ENCODE measurements around the gene TTLL3.

Gene TTLL3

DNA sequence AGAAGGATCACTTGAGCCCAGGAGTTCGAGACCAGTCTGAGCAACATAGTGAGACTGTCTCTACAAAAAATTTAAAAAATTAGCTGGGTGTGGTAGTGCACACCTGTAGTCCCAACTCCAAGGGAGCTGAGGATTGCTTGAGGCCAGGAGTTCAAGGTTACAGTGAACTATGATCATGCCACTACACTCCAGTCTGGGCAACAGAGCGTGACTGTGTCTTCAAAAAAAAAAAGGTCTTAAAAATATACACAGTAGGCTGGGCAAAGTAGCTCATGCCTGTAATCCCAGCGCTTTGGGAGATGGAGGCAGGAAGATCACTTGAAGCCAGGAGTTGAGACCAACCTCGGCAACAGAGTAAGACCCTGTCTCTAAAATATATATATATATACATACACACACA, 29.2 kb upstream of the TTLL3 start:
- no peak overlapping the region for H3K27ac ChIP-seq (ENCODE audit: insufficient read depth, low read length, poor library complexity, severe bottlenecking)
- H3K9me3 ChIP-seq (ENCODE audit: control insufficient read depth, low read length) = no peaks in the 10 kb centered on the region
- peaks cover 25% of the 10 kb centered on the region for H3K36me3 ChIP-seq (ENCODE audit: control insufficient read depth, insufficient read depth, low read length)
- H3K4me3 ChIP-seq (ENCODE audit: insufficient read depth, low read depth, low read length, poor library complexity, severe bottlenecking) = no peak overlapping the region
- H3K4me1 ChIP-seq (ENCODE audit: control insufficient read depth, insufficient read depth, low read length, poor library complexity, severe bottlenecking) = peaks cover 25% of the 10 kb centered on the region
- DNase-seq = no peak
- H3K27me3 ChIP-seq (replicated peaks; ENCODE audit: control insufficient read depth, insufficient read depth, low read length, poor library complexity, severe bottlenecking) = no peaks in the 10 kb centered on the region

DNA sequence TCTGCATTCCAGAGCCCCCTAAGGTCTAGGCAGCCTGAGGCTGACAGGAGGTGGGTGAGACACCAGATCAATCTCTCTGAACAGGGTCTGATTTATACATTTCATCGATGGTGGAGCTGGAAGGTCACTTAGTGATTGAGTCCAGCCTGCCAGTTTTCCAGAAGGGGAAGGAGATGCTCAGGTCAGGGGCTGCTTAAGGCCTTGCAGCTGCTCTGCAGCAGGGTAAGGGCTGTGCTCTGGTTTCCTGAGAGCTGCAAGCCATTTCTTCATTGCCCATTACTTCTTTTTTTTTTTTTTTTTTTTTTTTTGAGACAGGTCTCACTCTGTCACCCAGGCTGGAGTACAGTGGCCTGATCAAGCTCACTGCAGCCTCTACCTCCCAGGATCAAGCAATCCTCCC, 28.5 kb upstream of the TTLL3 start:
- H3K9me3 ChIP-seq (ENCODE audit: control insufficient read depth, low read length) = no peaks in the 10 kb centered on the region
- no peak overlapping the region for H3K27ac ChIP-seq (ENCODE audit: insufficient read depth, low read length, poor library complexity, severe bottlenecking)
- no peak overlapping the region for H3K4me3 ChIP-seq (ENCODE audit: insufficient read depth, low read depth, low read length, poor library complexity, severe bottlenecking)
- peaks cover 31% of the 10 kb centered on the region for H3K36me3 ChIP-seq (ENCODE audit: control insufficient read depth, insufficient read depth, low read length)
- H3K4me1 ChIP-seq (ENCODE audit: control insufficient read depth, insufficient read depth, low read length, poor library complexity, severe bottlenecking) = peaks cover 25% of the 10 kb centered on the region
- H3K27me3 ChIP-seq (replicated peaks; ENCODE audit: control insufficient read depth, insufficient read depth, low read length, poor library complexity, severe bottlenecking) = no peaks in the 10 kb centered on the region
- DNase-seq = no peak

DNA sequence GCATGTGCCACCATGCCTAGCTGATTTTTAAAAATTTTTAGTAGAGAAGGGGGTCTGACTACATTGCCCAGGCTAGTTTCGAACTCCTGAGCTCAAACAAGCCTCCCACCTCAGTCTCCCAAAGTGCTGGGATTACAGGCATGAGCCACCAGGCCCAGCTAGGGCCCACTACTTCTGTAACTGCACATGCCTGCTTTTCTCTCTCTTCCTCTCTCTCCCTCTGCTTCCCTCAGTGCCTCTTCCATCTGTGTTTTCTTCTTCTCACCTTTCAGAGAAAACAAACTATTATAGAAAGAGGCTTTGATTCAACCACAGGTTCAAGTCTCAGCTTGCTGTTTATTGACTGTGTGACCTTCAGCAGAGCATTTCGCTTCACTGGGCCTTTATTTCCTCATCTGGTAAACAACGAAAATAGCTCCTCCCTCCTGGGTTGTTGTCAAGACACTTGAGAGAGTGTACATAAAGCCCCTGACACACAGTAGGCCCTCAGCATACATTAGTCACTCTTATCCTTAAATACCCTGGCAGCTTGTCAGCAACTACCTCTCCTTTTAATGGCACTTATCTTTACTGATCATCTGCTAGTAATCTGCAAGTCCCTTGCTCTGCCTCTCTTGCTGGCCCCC, 28.0 kb upstream of the TTLL3 start:
- H3K4me3 ChIP-seq (ENCODE audit: insufficient read depth, low read depth, low read length, poor library complexity, severe bottlenecking) = no peak overlapping the region

DNA sequence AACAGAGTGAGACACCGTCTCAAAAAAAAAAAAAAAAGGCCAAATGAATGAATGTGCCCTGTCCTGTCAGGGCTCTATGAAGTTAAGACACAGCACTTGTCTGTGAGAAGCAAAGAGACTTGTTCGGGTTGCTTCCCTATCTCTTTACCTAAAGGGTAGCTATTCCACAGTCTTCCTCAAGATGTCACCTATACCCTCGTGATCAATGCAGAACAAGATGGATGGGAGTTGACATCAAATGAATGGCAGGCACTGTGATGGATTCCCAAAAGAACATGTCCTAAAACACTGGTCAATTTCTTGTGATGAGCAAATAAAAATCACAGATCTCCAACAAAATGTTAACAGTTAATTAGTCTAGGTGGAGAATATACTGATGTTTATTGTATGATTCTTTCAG, 27.3 kb upstream of the TTLL3 start:
- Histone ChIP-seq H3K4me3 (ENCODE audit: insufficient read depth, low read depth, low read length, poor library complexity, severe bottlenecking) (no peak overlapping the region), H3K9me3 (ENCODE audit: control insufficient read depth, low read length) (no peaks in the 10 kb centered on the region), H3K27me3 (replicated peaks; ENCODE audit: control insufficient read depth, insufficient read depth, low read length, poor library complexity, severe bottlenecking) (no peaks in the 10 kb centered on the region), H3K27ac (ENCODE audit: insufficient read depth, low read length, poor library complexity, severe bottlenecking) (no peak overlapping the region), H3K36me3 (ENCODE audit: control insufficient read depth, insufficient read depth, low read length) (peaks cover 35% of the 10 kb centered on the region), H3K4me1 (ENCODE audit: control insufficient read depth, insufficient read depth, low read length, poor library complexity, severe bottlenecking) (peaks cover 25% of the 10 kb centered on the region)
- DNase-seq = no peak

More for the DNA sequence above, 28.0 kb upstream of the TTLL3 start:
- Histone ChIP-seq H3K9me3 (ENCODE audit: control insufficient read depth, low read length) (no peaks in the 10 kb centered on the region), H3K36me3 (ENCODE audit: control insufficient read depth, insufficient read depth, low read length) (peaks cover 35% of the 10 kb centered on the region), H3K4me1 (ENCODE audit: control insufficient read depth, insufficient read depth, low read length, poor library complexity, severe bottlenecking) (peaks cover 25% of the 10 kb centered on the region), H3K27ac (ENCODE audit: insufficient read depth, low read length, poor library complexity, severe bottlenecking) (no peak overlapping the region), H3K27me3 (replicated peaks; ENCODE audit: control insufficient read depth, insufficient read depth, low read length, poor library complexity, severe bottlenecking) (no peaks in the 10 kb centered on the region)
- no peak for DNase-seq

DNA sequence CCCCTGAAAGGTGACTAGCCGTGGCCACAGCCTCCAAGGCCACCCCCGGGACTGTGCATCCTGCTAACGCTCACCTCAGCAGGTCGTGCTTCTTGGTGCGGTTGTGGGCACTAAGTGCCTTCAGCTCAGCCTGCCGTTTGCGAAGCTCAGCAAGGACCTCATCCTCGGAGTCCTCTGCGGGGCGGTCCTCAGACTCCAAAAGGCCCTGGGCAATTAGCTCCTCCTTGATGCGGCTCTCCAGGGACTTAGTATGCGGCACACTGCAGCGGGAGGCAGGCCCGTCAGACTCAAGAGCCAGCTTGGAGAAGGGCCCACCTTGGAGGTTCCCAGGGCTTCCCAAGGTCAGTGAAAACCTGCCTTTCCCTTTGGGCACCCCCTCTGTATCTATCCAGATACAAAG, 26.1 kb upstream of the TTLL3 start:
- no peak overlapping the region for H3K27ac ChIP-seq (ENCODE audit: insufficient read depth, low read length, poor library complexity, severe bottlenecking)
- H3K27me3 ChIP-seq (replicated peaks; ENCODE audit: control insufficient read depth, insufficient read depth, low read length, poor library complexity, severe bottlenecking) = no peaks in the 10 kb centered on the region
- H3K9me3 ChIP-seq (ENCODE audit: control insufficient read depth, low read length) = no peaks in the 10 kb centered on the region
- peaks cover 24% of the 10 kb centered on the region for H3K4me1 ChIP-seq (ENCODE audit: control insufficient read depth, insufficient read depth, low read length, poor library complexity, severe bottlenecking)
- H3K4me3 ChIP-seq (ENCODE audit: insufficient read depth, low read depth, low read length, poor library complexity, severe bottlenecking) = no peak overlapping the region
- DNase-seq = no peak
- H3K36me3 ChIP-seq (ENCODE audit: control insufficient read depth, insufficient read depth, low read length) = peaks cover 36% of the 10 kb centered on the region

DNA sequence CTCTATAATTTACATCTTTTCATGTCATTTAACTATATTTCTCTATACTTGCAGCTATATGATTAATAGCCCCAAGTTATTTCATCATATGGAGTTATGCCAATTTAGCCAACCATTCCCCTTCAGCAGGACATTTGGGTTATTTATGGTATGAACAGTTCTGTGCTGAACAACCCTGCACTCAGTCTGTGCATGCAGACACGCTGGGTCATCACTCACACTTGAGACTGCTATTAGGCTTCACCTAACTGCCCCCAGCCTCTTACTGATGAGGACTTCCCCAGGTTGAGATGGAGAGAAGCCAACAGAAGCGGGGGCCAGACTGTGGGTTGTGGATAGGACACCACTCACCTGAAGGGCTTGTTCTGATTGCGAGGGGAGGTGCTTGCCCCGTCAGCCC, 25.1 kb upstream of the TTLL3 start:
- H3K9me3 ChIP-seq (ENCODE audit: control insufficient read depth, low read length) = no peaks in the 10 kb centered on the region
- DNase-seq = no peak
- no peak overlapping the region for H3K4me3 ChIP-seq (ENCODE audit: insufficient read depth, low read depth, low read length, poor library complexity, severe bottlenecking)
- H3K4me1 ChIP-seq (ENCODE audit: control insufficient read depth, insufficient read depth, low read length, poor library complexity, severe bottlenecking) = peaks cover 14% of the 10 kb centered on the region
- peaks cover 45% of the 10 kb centered on the region for H3K36me3 ChIP-seq (ENCODE audit: control insufficient read depth, insufficient read depth, low read length)
- no peak overlapping the region for H3K27ac ChIP-seq (ENCODE audit: insufficient read depth, low read length, poor library complexity, severe bottlenecking)
- H3K27me3 ChIP-seq (replicated peaks; ENCODE audit: control insufficient read depth, insufficient read depth, low read length, poor library complexity, severe bottlenecking) = no peaks in the 10 kb centered on the region

DNA sequence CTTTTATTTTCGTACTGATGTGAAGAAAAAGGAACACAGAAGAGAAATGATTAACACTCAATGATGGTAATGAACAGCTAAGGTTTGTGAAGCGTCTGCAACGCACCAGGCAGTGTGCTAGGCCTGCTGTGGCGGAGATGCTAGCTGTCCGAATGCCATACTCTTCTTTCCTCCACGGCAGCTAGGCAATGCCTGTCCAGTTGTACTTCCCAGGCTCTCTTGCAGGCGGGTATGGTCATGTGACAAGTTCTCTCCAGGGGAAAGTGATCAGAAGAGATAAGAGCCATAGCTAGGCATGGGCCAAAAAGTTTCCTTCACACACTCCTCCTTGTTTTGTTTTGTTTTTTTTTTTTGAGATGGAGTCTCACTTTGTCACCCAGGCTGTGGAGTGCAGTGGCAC, 24.5 kb upstream of the TTLL3 start:
- peaks cover 45% of the 10 kb centered on the region for H3K36me3 ChIP-seq (ENCODE audit: control insufficient read depth, insufficient read depth, low read length)
- no peak for DNase-seq
- H3K27ac ChIP-seq (ENCODE audit: insufficient read depth, low read length, poor library complexity, severe bottlenecking) = no peak overlapping the region
- no peak overlapping the region for H3K4me3 ChIP-seq (ENCODE audit: insufficient read depth, low read depth, low read length, poor library complexity, severe bottlenecking)
- no peaks in the 10 kb centered on the region for H3K27me3 ChIP-seq (replicated peaks; ENCODE audit: control insufficient read depth, insufficient read depth, low read length, poor library complexity, severe bottlenecking)
- no peaks in the 10 kb centered on the region for H3K9me3 ChIP-seq (ENCODE audit: control insufficient read depth, low read length)
- peaks cover 7% of the 10 kb centered on the region for H3K4me1 ChIP-seq (ENCODE audit: control insufficient read depth, insufficient read depth, low read length, poor library complexity, severe bottlenecking)

DNA sequence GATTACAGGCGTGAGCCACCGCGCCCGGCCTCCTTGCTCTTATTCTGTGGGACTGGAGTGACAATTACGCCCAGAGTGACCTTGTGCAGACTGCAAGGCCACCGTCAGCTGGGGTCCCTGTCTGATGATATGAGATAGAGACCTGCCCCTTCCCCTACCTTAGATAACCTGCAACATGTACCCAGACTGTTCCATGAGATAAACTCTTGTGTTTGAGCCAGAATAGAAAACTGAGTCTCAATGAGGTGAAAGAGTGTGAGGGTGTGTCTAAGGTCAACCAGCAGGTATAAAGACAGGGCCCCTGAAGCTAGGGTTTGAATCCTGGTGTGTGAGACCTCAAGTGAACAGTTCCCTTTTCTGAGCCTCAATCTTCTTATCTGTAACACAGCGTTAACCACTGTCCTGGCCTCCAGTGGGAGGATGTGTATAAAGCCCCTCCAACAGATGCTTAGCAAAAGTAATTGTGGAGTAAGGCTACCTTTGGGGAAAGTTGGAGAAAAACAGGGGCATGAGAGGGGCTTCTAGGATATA, 23.8 kb upstream of the TTLL3 start:
- no peak overlapping the region for H3K4me3 ChIP-seq (ENCODE audit: insufficient read depth, low read depth, low read length, poor library complexity, severe bottlenecking)
- DNase-seq = no peak
- peaks cover 6% of the 10 kb centered on the region for H3K4me1 ChIP-seq (ENCODE audit: control insufficient read depth, insufficient read depth, low read length, poor library complexity, severe bottlenecking)
- no peaks in the 10 kb centered on the region for H3K9me3 ChIP-seq (ENCODE audit: control insufficient read depth, low read length)
- peaks cover 45% of the 10 kb centered on the region for H3K36me3 ChIP-seq (ENCODE audit: control insufficient read depth, insufficient read depth, low read length)
- no peaks in the 10 kb centered on the region for H3K27me3 ChIP-seq (replicated peaks; ENCODE audit: control insufficient read depth, insufficient read depth, low read length, poor library complexity, severe bottlenecking)
- H3K27ac ChIP-seq (ENCODE audit: insufficient read depth, low read length, poor library complexity, severe bottlenecking) = no peak overlapping the region

DNA sequence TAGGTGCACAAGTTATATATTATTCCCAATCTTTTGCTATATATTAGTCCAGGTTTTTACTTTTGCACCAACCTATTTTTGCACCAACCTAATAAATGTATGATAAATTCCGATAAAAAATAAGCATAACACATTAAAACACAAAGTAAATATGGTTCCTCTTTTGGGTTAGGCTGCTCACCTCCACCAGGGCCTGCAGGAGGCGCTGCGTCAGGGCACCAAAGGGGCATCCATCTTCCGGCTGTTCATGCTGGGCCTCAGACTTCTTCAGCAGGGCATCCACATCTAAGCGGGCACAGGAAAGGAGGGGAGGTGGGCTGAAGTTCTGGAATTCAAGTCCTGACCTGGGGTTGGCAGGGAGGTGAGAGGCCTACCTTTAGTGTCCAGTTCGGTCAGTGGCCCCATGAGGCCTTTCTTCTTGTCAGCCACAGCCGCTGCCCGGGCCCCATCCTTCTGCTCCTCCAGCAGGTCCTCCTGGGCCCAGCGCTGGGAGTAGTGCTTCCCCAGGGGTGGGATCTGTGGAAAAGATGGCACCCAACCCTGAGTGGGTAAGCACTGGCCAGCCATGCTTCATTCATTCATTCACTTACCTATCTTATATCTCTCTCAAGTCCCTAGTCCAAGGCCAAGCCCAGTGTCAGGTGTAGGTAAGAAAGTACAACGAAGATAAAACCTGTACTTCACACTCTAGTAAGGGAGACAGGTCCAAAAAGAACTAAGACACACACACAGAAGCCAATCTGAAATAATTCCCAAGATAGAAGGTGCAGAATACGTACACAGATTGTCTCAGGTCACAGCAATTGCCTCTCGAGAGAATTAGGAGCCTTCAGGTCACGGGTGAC, 23.0 kb upstream of the TTLL3 start:
- no peaks in the 10 kb centered on the region for H3K9me3 ChIP-seq (ENCODE audit: control insufficient read depth, low read length)
- H3K27me3 ChIP-seq (replicated peaks; ENCODE audit: control insufficient read depth, insufficient read depth, low read length, poor library complexity, severe bottlenecking) = no peaks in the 10 kb centered on the region
- no peak overlapping the region for H3K4me3 ChIP-seq (ENCODE audit: insufficient read depth, low read depth, low read length, poor library complexity, severe bottlenecking)
- H3K4me1 ChIP-seq (ENCODE audit: control insufficient read depth, insufficient read depth, low read length, poor library complexity, severe bottlenecking) = peaks cover 11% of the 10 kb centered on the region
- DNase-seq = no peak
- no peak overlapping the region for H3K27ac ChIP-seq (ENCODE audit: insufficient read depth, low read length, poor library complexity, severe bottlenecking)
- H3K36me3 ChIP-seq (ENCODE audit: control insufficient read depth, insufficient read depth, low read length) = peaks cover 38% of the 10 kb centered on the region

DNA sequence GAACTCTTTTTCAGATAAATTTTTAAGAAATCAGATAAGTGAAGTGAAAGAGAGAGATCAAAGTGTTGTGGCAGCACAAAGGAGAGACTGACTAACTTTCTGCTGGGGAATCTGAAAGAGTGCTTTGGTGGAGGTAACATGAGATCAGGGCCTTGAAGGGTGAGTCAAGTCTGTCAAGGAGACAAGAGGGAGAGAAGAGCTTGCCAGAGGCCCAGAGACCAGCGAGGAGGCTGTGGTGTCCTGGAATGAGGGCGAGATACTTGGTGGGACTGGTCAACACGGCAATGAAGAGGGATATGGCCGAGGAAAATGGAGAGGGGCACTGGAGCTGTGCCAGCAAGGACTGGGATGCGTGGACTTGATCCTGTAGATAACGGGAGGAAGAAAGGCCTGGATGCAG, 22.3 kb upstream of the TTLL3 start:
- peaks cover 15% of the 10 kb centered on the region for H3K4me1 ChIP-seq (ENCODE audit: control insufficient read depth, insufficient read depth, low read length, poor library complexity, severe bottlenecking)
- H3K27ac ChIP-seq (ENCODE audit: insufficient read depth, low read length, poor library complexity, severe bottlenecking) = no peak overlapping the region
- H3K9me3 ChIP-seq (ENCODE audit: control insufficient read depth, low read length) = no peaks in the 10 kb centered on the region
- H3K27me3 ChIP-seq (replicated peaks; ENCODE audit: control insufficient read depth, insufficient read depth, low read length, poor library complexity, severe bottlenecking) = no peaks in the 10 kb centered on the region
- no peak overlapping the region for H3K4me3 ChIP-seq (ENCODE audit: insufficient read depth, low read depth, low read length, poor library complexity, severe bottlenecking)
- no peak for DNase-seq
- H3K36me3 ChIP-seq (ENCODE audit: control insufficient read depth, insufficient read depth, low read length) = peaks cover 36% of the 10 kb centered on the region

All from effector memory CD4-positive, alpha-beta T cell (primary cell).